ENCODE data around the gene SOCS1. TPM values are rescaled to one million over a fixed set of nuclear protein-coding genes. Genes with fewer than 3 reads are reported as not detected.

Gene SOCS1
- total RNA-seq, 1 experiment from 2014 or later = 2.8 TPM

Other genes with a start within 250 kb of the SOCS1 start
- not detected in 2 replicates for gene TNP2, start 13.1 kb upstream of the SOCS1 start, total RNA-seq (2014; rRNA removed; shearing (Covaris generic); ENCODE audit: low replicate concordance)
- gene PRM3, start 17.4 kb upstream of the SOCS1 start, total RNA-seq (2014; rRNA removed; shearing (Covaris generic); ENCODE audit: low replicate concordance) = not detected in 2 replicates
- gene PRM2, start 20.3 kb upstream of the SOCS1 start, total RNA-seq (2014; rRNA removed; shearing (Covaris generic); ENCODE audit: low replicate concordance) = not detected in 2 replicates
- gene PRM1, start 25.1 kb upstream of the SOCS1 start, total RNA-seq (2014; rRNA removed; shearing (Covaris generic); ENCODE audit: low replicate concordance) = not detected in 2 replicates
- 57.7 and 63.8 TPM in 2 replicates for gene RMI2, start 89.3 kb upstream of the SOCS1 start, total RNA-seq (2014; rRNA removed; shearing (Covaris generic); ENCODE audit: low replicate concordance)

All from Caki2 (cell line).